SKM-1 (cell line): ENCODE data around the gene ADAMTS17.

ENCODE experiments used
- DNase-seq: peaks from one replicate; lab custom pipeline; 2025; ENCODE audit not compliant: unreplicated experiment; lab: John Stamatoyannopoulos, UW

The ADAMTS17 gene

GRCh38 chr15:100311154-100311625, 30.6 kb downstream of the ADAMTS17 start:
- DNase-seq: no peak

- DNase-seq: no peak
Observed at GRCh38 chr15:100310513-100311153, 31.1 kb downstream of the ADAMTS17 start.

- DNase-seq: no peak
Observed at GRCh38 chr15:100310041-100310405, 31.8 kb downstream of the ADAMTS17 start.

- no peak for DNase-seq
Observed at GRCh38 chr15:100309109-100310040, 32.4 kb downstream of the ADAMTS17 start.

- DNase-seq: no peak
Observed at GRCh38 chr15:100308608-100309007, 33.2 kb downstream of the ADAMTS17 start.

GRCh38 chr15:100308213-100308600, 33.6 kb downstream of the ADAMTS17 start:
- DNase-seq: peak; percentile 34

GRCh38 chr15:100307241-100308212, 34.2 kb downstream of the ADAMTS17 start:
- no peak for DNase-seq

GRCh38 chr15:100306098-100306497, 35.7 kb downstream of the ADAMTS17 start:
- no peak for DNase-seq

GRCh38 chr15:100301910-100302431, 39.8 kb downstream of the ADAMTS17 start:
- no peak for DNase-seq

GRCh38 chr15:100298257-100298656, 43.5 kb downstream of the ADAMTS17 start:
- DNase-seq: no peak

- no peak for DNase-seq
Observed at GRCh38 chr15:100297812-100298211, 44.0 kb downstream of the ADAMTS17 start.

GRCh38 chr15:100295939-100296565, 45.7 kb downstream of the ADAMTS17 start:
- DNase-seq: no peak

GRCh38 chr15:100292010-100292409, 49.8 kb downstream of the ADAMTS17 start:
- no peak for DNase-seq

- DNase-seq: no peak
Observed at GRCh38 chr15:100291106-100291505, 50.7 kb downstream of the ADAMTS17 start.

- no peak for DNase-seq
Observed at GRCh38 chr15:100285641-100286295, 56.0 kb downstream of the ADAMTS17 start.

GRCh38 chr15:100284701-100285100, 57.1 kb downstream of the ADAMTS17 start:
- no peak for DNase-seq

GRCh38 chr15:100284191-100284590, 57.6 kb downstream of the ADAMTS17 start:
- no peak for DNase-seq

- no peak for DNase-seq
Observed at GRCh38 chr15:100281096-100281917, 60.5 kb downstream of the ADAMTS17 start.

- DNase-seq: no peak
Observed at GRCh38 chr15:100279849-100280248, 61.9 kb downstream of the ADAMTS17 start.
